Measurements from ENCODE around the gene NUTF2.
A peak's percentile ranks its signal among the peaks of the same experiment; 100 is the strongest.
"Not testable (repeated sequence)": the region's sequence is repeated elsewhere in the genome, so short reads cannot be mapped to it uniquely, and the experiment has no call there.

The NUTF2 gene

DNA sequence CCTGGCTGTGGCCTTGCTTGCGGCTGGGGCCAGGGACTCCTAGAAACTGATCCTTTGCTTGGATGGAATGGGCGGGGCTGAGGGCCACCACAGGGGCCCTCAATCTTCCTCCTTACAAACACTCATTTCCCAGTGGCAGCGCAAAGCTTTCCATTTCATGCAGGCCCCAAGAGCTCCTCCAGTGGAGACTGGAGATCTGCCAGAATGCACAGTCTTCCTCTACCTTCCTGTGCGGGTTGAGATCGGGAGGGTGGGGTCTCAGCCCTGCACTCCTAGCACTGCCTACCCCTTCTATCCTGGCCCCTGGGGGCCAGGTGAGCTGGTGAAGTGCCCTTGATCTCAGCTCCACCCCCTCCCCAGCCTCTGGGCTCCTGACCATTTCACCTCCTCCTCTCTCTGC lies 39.7 kb downstream of the NUTF2 start:
- no peak for DNase-seq

DNA sequence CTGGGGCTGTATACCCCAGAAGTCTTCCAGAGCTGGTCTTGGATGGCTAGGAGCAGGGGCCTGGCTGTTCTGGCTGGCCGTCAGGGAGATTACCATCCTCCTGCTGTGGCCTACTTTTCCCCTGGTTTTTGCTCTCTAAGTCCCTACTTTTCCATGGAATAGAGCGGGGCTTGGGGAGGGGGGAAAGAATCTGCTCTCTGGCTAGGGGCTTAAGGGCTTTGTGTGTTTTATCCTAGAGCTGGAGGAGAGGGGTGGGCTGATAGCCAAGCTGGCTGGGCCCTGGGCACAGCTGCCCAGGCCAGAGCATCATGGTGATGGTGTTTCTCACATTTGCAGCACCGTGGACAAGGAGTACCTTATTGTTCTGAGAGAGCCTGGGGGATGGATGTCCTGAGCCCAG lies 41.6 kb downstream of the NUTF2 start:
- no peak for DNase-seq

GRCh38 chr16:67892375-67892774 lies 45.6 kb downstream of the NUTF2 start:
- DNase-seq = no peak

DNA sequence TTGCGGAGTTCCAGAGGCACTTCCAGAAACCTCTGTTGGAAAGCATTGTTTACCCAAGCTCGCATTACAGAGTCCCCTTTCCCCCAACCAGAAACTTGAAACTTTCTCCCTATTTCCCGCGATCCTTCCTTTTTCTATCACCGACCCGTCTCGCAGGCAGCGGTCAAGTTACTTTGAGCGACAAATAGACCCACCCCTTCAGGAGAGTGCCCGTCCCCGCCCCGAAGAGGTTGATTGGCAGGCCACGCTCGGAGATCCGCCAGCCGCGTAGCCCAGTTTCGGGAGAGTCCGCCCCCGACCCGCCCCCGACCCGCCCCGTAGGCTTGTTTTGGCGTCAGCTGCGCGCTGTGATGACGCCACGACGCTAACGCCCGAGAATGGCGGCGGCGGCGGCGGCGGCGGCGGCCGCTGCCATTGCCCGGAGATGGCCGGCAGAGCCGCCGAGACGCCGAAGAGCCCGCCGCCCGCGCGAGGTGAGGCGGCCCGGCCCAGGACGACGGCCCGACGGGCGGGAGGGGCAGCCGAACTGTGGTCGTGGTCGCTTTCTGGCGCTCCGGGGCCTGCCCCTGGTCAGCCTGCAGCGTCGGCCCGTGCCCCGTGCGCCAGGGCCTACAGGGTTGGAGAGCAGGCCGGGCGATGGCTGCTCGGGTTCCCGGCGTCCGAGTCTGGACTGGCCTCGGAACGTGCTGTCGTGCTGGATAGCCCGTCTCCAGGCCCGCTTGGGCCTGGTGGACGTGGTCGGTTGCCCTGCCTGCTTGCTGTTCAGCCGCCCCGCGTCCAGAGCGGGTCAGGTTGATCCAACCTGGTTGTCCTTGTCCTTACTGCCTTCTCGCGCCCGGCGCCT lies 46.4 kb downstream of the NUTF2 start, which contains the start of gene PSKH1:
PSKH1 (plus strand) TSS at position 356 of the 844 bp plus-strand sequence. CDS start 15,496 bp downstream, outside the sequence.
- peak; percentile 95 for DNase-seq

- DNase-seq = no peak
Measured at GRCh38 chr16:67893743-67894399, 47.1 kb downstream of the NUTF2 start.

GRCh38 chr16:67897231-67897630 lies 50.5 kb downstream of the NUTF2 start:
- peak; percentile 6 for DNase-seq

- DNase-seq = no peak
Measured at GRCh38 chr16:67901734-67902133, 55.0 kb downstream of the NUTF2 start.

GRCh38 chr16:67902831-67903230 lies 56.1 kb downstream of the NUTF2 start:
- DNase-seq = no peak

GRCh38 chr16:67907397-67908180 lies 60.9 kb downstream of the NUTF2 start:
- DNase-seq = no peak

DNA sequence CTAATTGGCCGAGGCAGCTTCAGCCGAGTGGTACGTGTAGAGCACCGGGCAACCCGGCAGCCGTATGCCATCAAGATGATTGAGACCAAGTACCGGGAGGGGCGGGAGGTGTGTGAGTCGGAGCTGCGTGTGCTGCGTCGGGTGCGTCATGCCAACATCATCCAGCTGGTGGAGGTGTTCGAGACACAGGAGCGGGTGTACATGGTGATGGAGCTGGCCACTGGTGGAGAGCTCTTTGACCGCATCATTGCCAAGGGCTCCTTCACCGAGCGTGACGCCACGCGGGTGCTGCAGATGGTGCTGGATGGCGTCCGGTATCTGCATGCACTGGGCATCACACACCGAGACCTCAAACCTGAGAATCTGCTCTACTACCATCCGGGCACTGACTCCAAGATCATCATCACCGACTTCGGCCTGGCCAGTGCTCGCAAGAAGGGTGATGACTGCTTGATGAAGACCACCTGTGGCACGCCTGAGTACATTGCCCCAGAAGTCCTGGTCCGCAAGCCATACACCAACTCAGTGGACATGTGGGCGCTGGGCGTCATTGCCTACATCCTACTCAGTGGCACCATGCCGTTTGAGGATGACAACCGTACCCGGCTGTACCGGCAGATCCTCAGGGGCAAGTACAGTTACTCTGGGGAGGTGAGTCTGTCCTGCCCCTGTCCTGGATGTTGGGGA lies 62.5 kb downstream of the NUTF2 start:
- DNase-seq = no peak

DNA sequence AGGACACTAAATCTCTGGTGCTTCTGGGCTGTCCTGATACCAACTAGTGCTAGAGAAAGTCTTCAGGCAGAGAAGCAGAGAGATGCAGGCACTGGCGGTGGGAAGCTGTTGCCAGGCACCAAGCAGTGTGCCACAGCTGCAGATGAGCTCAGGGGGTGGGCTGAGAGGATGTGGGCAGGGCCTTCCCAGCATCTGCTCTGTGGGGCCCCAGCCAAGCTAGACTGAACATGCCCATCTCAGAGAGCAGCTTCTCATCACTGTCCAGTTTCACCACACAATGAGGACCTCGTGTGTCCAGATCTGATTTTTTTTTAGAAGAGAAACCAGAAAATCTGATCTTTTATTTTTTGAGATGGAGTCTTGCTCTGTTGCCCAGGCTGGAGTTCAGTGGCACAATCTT lies 63.4 kb downstream of the NUTF2 start:
- DNase-seq = peak; percentile 26

GRCh38 chr16:67914758-67915495 lies 68.2 kb downstream of the NUTF2 start:
- DNase-seq = no peak

- not testable (repeated sequence) for DNase-seq
Measured at GRCh38 chr16:67915496-67915769, 68.7 kb downstream of the NUTF2 start.

GRCh38 chr16:67915831-67916723 lies 69.3 kb downstream of the NUTF2 start:
- DNase-seq = no peak

GRCh38 chr16:67917140-67917851 lies 70.6 kb downstream of the NUTF2 start:
- DNase-seq = no peak

GRCh38 chr16:67917852-67918236 lies 71.1 kb downstream of the NUTF2 start:
- DNase-seq = peak; percentile 89

- no peak for DNase-seq
Measured at GRCh38 chr16:67919622-67920221, 73.0 kb downstream of the NUTF2 start.
